ENCODE results near the gene ENPP3. TPM values are rescaled to one million over a fixed set of nuclear protein-coding genes. Genes with fewer than 3 reads are reported as not detected.

ENPP3 gene
- total and polyA plus RNA-seq, 2 donors (not counting 1 experiment from before 2014, with no cell fraction given), result 0.18 to 0.25 TPM

DNA sequence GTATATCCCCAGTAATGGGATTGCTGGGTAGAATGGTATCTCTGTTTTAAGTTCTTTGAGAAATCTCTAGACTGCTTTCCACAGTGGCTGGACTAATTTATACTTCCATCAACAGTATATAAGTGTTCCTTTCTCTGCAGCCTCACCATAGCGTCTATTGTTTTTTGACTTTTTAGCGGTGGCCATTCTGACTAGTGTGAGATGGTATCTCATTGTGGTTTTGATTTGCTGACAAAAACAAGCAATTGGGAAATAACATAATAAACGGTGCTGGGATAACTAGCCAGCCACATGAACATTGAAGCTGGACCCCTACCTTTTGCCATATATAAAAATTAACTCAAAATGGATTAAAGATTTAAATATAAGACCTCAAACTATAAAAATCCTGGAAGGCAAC, 49.9 kb downstream of the ENPP3 start:
- no CpG with 5 or more reads among the region's 3 CpGs for WGBS (ENCODE audit: insufficient coverage)
- no peaks in the 10 kb centered on the region for H3K79me2 ChIP-seq (ENCODE audit: control insufficient read depth, insufficient read depth, low read length)
- Mint-ChIP-seq H3K27ac (no peak overlapping the region), H3K9me3 (ENCODE audit: insufficient read depth) (no peaks in the 10 kb centered on the region), H3K4me1 (peaks cover 75% of the 10 kb centered on the region), H3K27me3 (no peaks in the 10 kb centered on the region), H3K4me3 (no peak overlapping the region)
- no peak overlapping the region for H3K27ac ChIP-seq (ENCODE audit: low read length in 2 of 2)
- no peak overlapping the region for H3K9ac ChIP-seq (ENCODE audit: low read length)
- H2AFZ ChIP-seq (ENCODE audit: insufficient read depth, low read depth, low read length, poor library complexity, severe bottlenecking), result no peak overlapping the region
- TF ChIP-seq EZH2 (IDR thresholded peaks at IDR 0.05; ENCODE audit: borderline replicate concordance, insufficient read depth, low read depth, low read length, poor library complexity, severe bottlenecking), result no peak
- TF ChIP-seq, protein P1, sequence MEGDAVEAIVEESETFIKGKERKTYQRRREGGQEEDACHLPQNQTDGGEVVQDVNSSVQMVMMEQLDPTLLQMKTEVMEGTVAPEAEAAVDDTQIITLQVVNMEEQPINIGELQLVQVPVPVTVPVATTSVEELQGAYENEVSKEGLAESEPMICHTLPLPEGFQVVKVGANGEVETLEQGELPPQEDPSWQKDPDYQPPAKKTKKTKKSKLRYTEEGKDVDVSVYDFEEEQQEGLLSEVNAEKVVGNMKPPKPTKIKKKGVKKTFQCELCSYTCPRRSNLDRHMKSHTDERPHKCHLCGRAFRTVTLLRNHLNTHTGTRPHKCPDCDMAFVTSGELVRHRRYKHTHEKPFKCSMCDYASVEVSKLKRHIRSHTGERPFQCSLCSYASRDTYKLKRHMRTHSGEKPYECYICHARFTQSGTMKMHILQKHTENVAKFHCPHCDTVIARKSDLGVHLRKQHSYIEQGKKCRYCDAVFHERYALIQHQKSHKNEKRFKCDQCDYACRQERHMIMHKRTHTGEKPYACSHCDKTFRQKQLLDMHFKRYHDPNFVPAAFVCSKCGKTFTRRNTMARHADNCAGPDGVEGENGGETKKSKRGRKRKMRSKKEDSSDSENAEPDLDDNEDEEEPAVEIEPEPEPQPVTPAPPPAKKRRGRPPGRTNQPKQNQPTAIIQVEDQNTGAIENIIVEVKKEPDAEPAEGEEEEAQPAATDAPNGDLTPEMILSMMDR (IDR thresholded peaks at IDR 0.05), result no peak
- DNase-seq, result no peak
- H3K36me3 ChIP-seq (replicated peaks in 1 of 2; ENCODE audit: control extremely low read depth in 1 of 2, control insufficient read depth in 1 of 2, extremely low read depth in 1 of 2, insufficient read depth in 2 of 2, low read length in 1 of 2), result no peaks in the 10 kb centered on the region
- no peaks in the 10 kb centered on the region for H3K9me3 ChIP-seq (ENCODE audit: control extremely low read depth in 1 of 3, control insufficient read depth in 2 of 3, insufficient read depth in 1 of 3, low read length in 2 of 3)
- H3K4me2 ChIP-seq (replicated peaks; ENCODE audit: low read depth, low read length, poor library complexity, severe bottlenecking), result no peak overlapping the region
- no peak overlapping the region for H3K4me3 ChIP-seq (ENCODE audit: control extremely low read depth in 1 of 5, extremely low read depth in 1 of 5, insufficient read depth in 1 of 5, low read depth in 2 of 5, low read length in 4 of 5)
- intact Hi-C loops (cut with micrococcal nuclease), result no loop called here
- H3K27me3 ChIP-seq (replicated peaks in 1 of 4; ENCODE audit: control extremely low read depth in 1 of 4, control insufficient read depth in 3 of 4, insufficient read depth in 4 of 4, low read length in 3 of 4), result no peaks in the 10 kb centered on the region
- ChIA-PET CTCF (interaction anchor here (1.6 to 3.3 kb wide), 2 partner anchors 59 to 228 kb away, joined by 7 to 11 read pairs; partner anchors contain the start of gene MED23), POLR2A (no interaction called here)
- ATAC-seq (ENCODE audit: low read depth), result no peak
- H3K4me1 ChIP-seq (ENCODE audit: control insufficient read depth in 2 of 2, insufficient read depth in 2 of 2, low read length in 2 of 2), result peaks cover 74 to 87% of the 10 kb centered on the region in 2 donors
- H4K20me1 ChIP-seq (ENCODE audit: control insufficient read depth, insufficient read depth, low read length, poor library complexity, severe bottlenecking), result no peaks in the 10 kb centered on the region

GRCh38 chr6:131688286-131688685, 51.2 kb downstream of the ENPP3 start:
- POLR2A ChIA-PET, result no interaction called here
- H3K36me3 ChIP-seq (replicated peaks in 1 of 2; ENCODE audit: control extremely low read depth in 1 of 2, control insufficient read depth in 1 of 2, extremely low read depth in 1 of 2, insufficient read depth in 2 of 2, low read length in 1 of 2), result no peaks in the 10 kb centered on the region
- H3K9me3 ChIP-seq (ENCODE audit: control extremely low read depth in 1 of 3, control insufficient read depth in 2 of 3, insufficient read depth in 1 of 3, low read length in 2 of 3), result no peaks in the 10 kb centered on the region
- DNase-seq (peak; percentile 51), ATAC-seq (ENCODE audit: low read depth) (peak; percentile 20)
- H3K27ac ChIP-seq (ENCODE audit: low read length in 2 of 2), result peak overlapping the region; percentile 66 to 81
- Mint-ChIP-seq H3K9me3 (ENCODE audit: insufficient read depth) (no peaks in the 10 kb centered on the region), H3K4me3 (peak overlapping the region; percentile 77), H3K27me3 (no peaks in the 10 kb centered on the region), H3K27ac (peak overlapping the region; percentile 89), H3K4me1 (peaks cover 71% of the 10 kb centered on the region)
- H3K4me3 ChIP-seq (ENCODE audit: control extremely low read depth in 1 of 5, extremely low read depth in 1 of 5, insufficient read depth in 1 of 5, low read depth in 2 of 5, low read length in 4 of 5), result peak overlapping the region in 2 of 5 experiments; percentile 12 to 31
- no peaks in the 10 kb centered on the region for H3K27me3 ChIP-seq (replicated peaks in 1 of 4; ENCODE audit: control extremely low read depth in 1 of 4, control insufficient read depth in 3 of 4, insufficient read depth in 4 of 4, low read length in 3 of 4)
- H4K20me1 ChIP-seq (ENCODE audit: control insufficient read depth, insufficient read depth, low read length, poor library complexity, severe bottlenecking), result no peaks in the 10 kb centered on the region
- WGBS (ENCODE audit: insufficient coverage), result no CpG with 5 or more reads among the region's 1 CpG
- H2AFZ ChIP-seq (ENCODE audit: insufficient read depth, low read depth, low read length, poor library complexity, severe bottlenecking), result peak overlapping the region; percentile 54
- peak overlapping the region; percentile 44 for H3K9ac ChIP-seq (ENCODE audit: low read length)
- TF ChIP-seq EZH2 (IDR thresholded peaks at IDR 0.05; ENCODE audit: borderline replicate concordance, insufficient read depth, low read depth, low read length, poor library complexity, severe bottlenecking), result no peak
- TF ChIP-seq, protein P1 (IDR thresholded peaks at IDR 0.05), result no peak
- CTCF ChIA-PET, result interaction anchor here (1.6 to 3.3 kb wide), 2 partner anchors 60 to 227 kb away, joined by 7 to 11 read pairs; partner anchors contain the start of gene MED23
- H3K4me2 ChIP-seq (replicated peaks; ENCODE audit: low read depth, low read length, poor library complexity, severe bottlenecking), result peak overlapping the region; percentile 51
- H3K79me2 ChIP-seq (ENCODE audit: control insufficient read depth, insufficient read depth, low read length), result no peaks in the 10 kb centered on the region
- intact Hi-C loops (cut with micrococcal nuclease), result no loop called here
- H3K4me1 ChIP-seq (ENCODE audit: control insufficient read depth in 2 of 2, insufficient read depth in 2 of 2, low read length in 2 of 2), result peaks cover 65 to 81% of the 10 kb centered on the region in 2 donors
